BLaER1 treated with 17β-estradiol and CSF1 and Interleukin-3, amounts not matched to agents 10 nM and 100 nM (cell line): Measurements from ENCODE around the gene USP22.

Experiments used
- H3K27ac ChIP-seq, 11 experiments: shearing (Covaris generic); formaldehyde crosslinking; 2 replicates each; pipeline ENCODE4 v1.8.1; 2022
- H3K27me3 ChIP-seq, 11 experiments: shearing (Covaris generic); formaldehyde crosslinking; 2 replicates each; pipeline ENCODE4 v1.8.1; 2022
- H3K36me3 ChIP-seq, 11 experiments: shearing (Covaris generic); formaldehyde crosslinking; 2 replicates each; pipeline ENCODE4 v1.8.1; 2022
- H3K4me1 ChIP-seq, 10 experiments: shearing (Covaris generic); formaldehyde crosslinking; 2 replicates each; pipeline ENCODE4 v1.8.1; 2022
- H3K4me2 ChIP-seq, 11 experiments: shearing (Covaris generic); formaldehyde crosslinking; 2 replicates each; pipeline ENCODE4 v1.8.1; 2022
- H3K4me3 ChIP-seq, 10 experiments: shearing (Covaris generic); formaldehyde crosslinking; 2 replicates each; pipeline ENCODE4 v1.8.1; 2022
- H3K9ac ChIP-seq, 11 experiments: shearing (Covaris generic); formaldehyde crosslinking; 2 replicates each; pipeline ENCODE4 v1.8.1; 2022
- H3K9me3 ChIP-seq, 11 experiments: shearing (Covaris generic); formaldehyde crosslinking; replicated peaks in 1 of 11; 2 replicates each; pipeline ENCODE4 v1.8.1; 2022
- H4K20me1 ChIP-seq, 11 experiments: shearing (Covaris generic); formaldehyde crosslinking; 2 replicates each; pipeline ENCODE4 v1.8.1; 2022
- Cebpa-rat ChIP-seq, 11 experiments: shearing (Covaris generic); IDR thresholded peaks; 2 replicates each; pipeline ENCODE4 v1.8.1; 2022

Gene USP22

GRCh38 chr17:21030375-21030774, 12.4 kb downstream of the USP22 start:
- Histone ChIP-seq H4K20me1 (peaks cover 100% of the 10 kb centered on the region in 11 experiments), H3K4me3 (no peak overlapping the region), H3K4me2 (peak overlapping the region in 6 of 11 experiments; percentile 5 to 33 (median 21); a peak in 5 of 22 replicates), H3K4me1 (peaks cover 48 to 70% (median 64%) of the 10 kb centered on the region in 10 experiments), H3K9me3 (no peaks in the 10 kb centered on the region), H3K36me3 (peaks cover 51 to 92% (median 73%) of the 10 kb centered on the region in 11 experiments), H3K27ac (no peak overlapping the region), H3K9ac (no peak overlapping the region), H3K27me3 (no peaks in the 10 kb centered on the region)
- no peak for TF ChIP-seq Cebpa-rat (IDR thresholded peaks at IDR 0.05)

DNA sequence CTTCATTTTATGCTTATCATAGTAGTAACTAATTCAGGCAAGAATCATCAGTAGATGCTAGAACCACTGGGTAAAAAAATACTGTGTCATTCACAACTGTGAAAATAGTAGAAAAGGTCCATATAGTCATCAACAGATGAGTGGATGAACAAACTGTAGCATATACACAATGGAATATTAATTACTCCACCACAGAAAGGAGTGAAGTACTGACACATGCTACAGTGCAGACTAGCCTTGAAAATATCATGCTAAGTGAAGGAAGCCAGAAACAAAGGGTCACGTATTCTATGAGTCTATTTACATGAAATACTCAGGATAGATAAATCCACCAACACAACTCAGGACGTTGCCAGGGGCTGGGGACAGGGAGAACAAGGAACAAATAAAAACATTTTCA, 13.3 kb downstream of the USP22 start:
- no peaks in the 10 kb centered on the region for H3K9me3 ChIP-seq
- no peak overlapping the region for H3K4me3 ChIP-seq
- H3K27ac ChIP-seq = peak overlapping the region in 6 of 11 experiments; percentile 7 to 50 (median 16); a peak in 2 of 22 replicates
- H3K9ac ChIP-seq = no peak overlapping the region
- H3K27me3 ChIP-seq = no peaks in the 10 kb centered on the region
- H3K36me3 ChIP-seq = peaks cover 59 to 100% (median 82%) of the 10 kb centered on the region in 11 experiments
- H4K20me1 ChIP-seq = peaks cover 100% of the 10 kb centered on the region in 11 experiments
- no peak for TF ChIP-seq Cebpa-rat (IDR thresholded peaks at IDR 0.05)
- peaks cover 46 to 68% (median 61%) of the 10 kb centered on the region in 10 experiments for H3K4me1 ChIP-seq
- H3K4me2 ChIP-seq = peak overlapping the region in 5 of 11 experiments; percentile 9 to 33 (median 18); a peak in 6 of 22 replicates

DNA sequence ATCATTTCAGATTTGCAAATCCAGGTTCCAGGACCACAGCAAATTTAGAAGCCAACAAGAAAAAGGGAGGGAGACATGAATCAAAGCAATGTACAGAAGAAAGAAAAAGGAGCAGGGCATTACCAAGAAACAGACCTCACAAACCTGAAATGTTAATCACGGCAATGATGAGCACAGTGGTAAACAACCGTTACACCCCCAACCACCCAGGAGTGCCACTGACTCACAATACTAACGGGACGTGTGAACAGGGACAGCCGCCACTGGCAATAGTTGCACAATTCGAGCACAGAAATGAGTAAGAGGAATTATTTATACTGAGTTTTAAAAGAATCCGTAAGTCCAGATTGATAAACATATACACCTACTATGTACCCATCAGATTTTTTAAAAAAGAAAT, 13.8 kb downstream of the USP22 start:
- Histone ChIP-seq H3K4me2 (no peak overlapping the region), H3K4me1 (peaks cover 46 to 68% (median 61%) of the 10 kb centered on the region in 10 experiments), H3K4me3 (no peak overlapping the region), H4K20me1 (peaks cover 100% of the 10 kb centered on the region in 11 experiments), H3K36me3 (peaks cover 64 to 100% (median 87%) of the 10 kb centered on the region in 11 experiments), H3K9ac (0 out of 22 replicates have a peak overlapping the region, but pooled peaks of 1 of the 11 experiments have one; percentile 3), H3K9me3 (no peaks in the 10 kb centered on the region), H3K27ac (peak overlapping the region in 7 of 11 experiments; percentile 7 to 44 (median 13); a peak in 4 of 22 replicates), H3K27me3 (no peaks in the 10 kb centered on the region)
- TF ChIP-seq Cebpa-rat (IDR thresholded peaks at IDR 0.05) = peak in 2 of 11 experiments; percentile 43 to 60; a peak in 2 of 22 replicates

DNA sequence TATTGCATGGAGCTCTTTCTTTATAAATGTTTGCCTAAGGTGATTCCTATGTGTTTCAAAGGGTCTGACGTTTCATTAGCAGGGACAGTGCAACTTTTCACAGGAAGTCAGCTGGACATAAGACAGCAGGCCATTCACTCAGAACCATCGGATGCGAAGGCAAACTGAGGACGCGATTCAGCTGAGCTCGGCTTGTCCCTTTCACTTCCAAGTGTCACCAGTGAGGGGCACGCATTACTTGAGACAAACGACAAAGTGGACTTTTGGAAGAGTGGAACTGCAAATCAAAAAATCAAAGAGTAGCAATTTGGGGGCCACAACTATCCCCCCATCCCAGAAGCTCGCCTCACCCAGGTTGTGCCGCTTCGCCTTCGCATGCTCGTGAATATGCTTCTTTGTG, 14.6 kb downstream of the USP22 start:
- Histone ChIP-seq H4K20me1 (peaks cover 100% of the 10 kb centered on the region in 11 experiments), H3K9ac (no peak overlapping the region), H3K27ac (peak overlapping the region in 4 of 11 experiments; percentile 13 to 44 (median 24); a peak in 2 of 22 replicates), H3K27me3 (no peaks in the 10 kb centered on the region), H3K9me3 (no peaks in the 10 kb centered on the region), H3K4me3 (no peak overlapping the region), H3K36me3 (peaks cover 72 to 100% (median 89%) of the 10 kb centered on the region in 11 experiments), H3K4me2 (no peak overlapping the region), H3K4me1 (peaks cover 46 to 68% (median 58%) of the 10 kb centered on the region in 10 experiments)
- TF ChIP-seq Cebpa-rat (IDR thresholded peaks at IDR 0.05) = no peak

GRCh38 chr17:21027031-21027430, 15.8 kb downstream of the USP22 start:
- Histone ChIP-seq H3K27me3 (no peaks in the 10 kb centered on the region), H3K4me2 (no peak overlapping the region), H3K4me1 (peaks cover 46 to 68% (median 54%) of the 10 kb centered on the region in 10 experiments), H3K4me3 (no peak overlapping the region), H3K27ac (no peak overlapping the region), H4K20me1 (peaks cover 100% of the 10 kb centered on the region in 11 experiments), H3K9ac (no peak overlapping the region), H3K36me3 (peaks cover 73 to 100% (median 89%) of the 10 kb centered on the region in 11 experiments), H3K9me3 (no peaks in the 10 kb centered on the region)
- no peak for TF ChIP-seq Cebpa-rat (IDR thresholded peaks at IDR 0.05)

- peaks cover 87 to 100% (median 98%) of the 10 kb centered on the region in 11 experiments for H3K36me3 ChIP-seq
- H3K27ac ChIP-seq = no peak overlapping the region
- no peaks in the 10 kb centered on the region for H3K27me3 ChIP-seq
- no peak overlapping the region for H3K4me3 ChIP-seq
- no peak for TF ChIP-seq Cebpa-rat (IDR thresholded peaks at IDR 0.05)
- 0 out of 22 replicates have a peak overlapping the region, but pooled peaks of 1 of the 11 experiments have one; percentile 49 for H3K9ac ChIP-seq
- no peaks in the 10 kb centered on the region for H3K9me3 ChIP-seq
- H4K20me1 ChIP-seq = peaks cover 100% of the 10 kb centered on the region in 11 experiments
- H3K4me1 ChIP-seq = peaks cover 48 to 73% (median 61%) of the 10 kb centered on the region in 10 experiments
- peak overlapping the region in 2 of 11 experiments; percentile 4 to 8; a peak in 2 of 22 replicates for H3K4me2 ChIP-seq
Measured at GRCh38 chr17:21025451-21025850, 17.4 kb downstream of the USP22 start.

GRCh38 chr17:21024024-21024423, 18.8 kb downstream of the USP22 start:
- no peak for TF ChIP-seq Cebpa-rat (IDR thresholded peaks at IDR 0.05)
- no peaks in the 10 kb centered on the region for H3K27me3 ChIP-seq
- H3K27ac ChIP-seq = no peak overlapping the region
- peak overlapping the region in 1 of 11 experiments; percentile 19; a peak in 1 of 22 replicates for H3K9ac ChIP-seq
- peaks cover 100% of the 10 kb centered on the region in 11 experiments for H4K20me1 ChIP-seq
- H3K4me3 ChIP-seq = no peak overlapping the region
- H3K4me2 ChIP-seq = peak overlapping the region in 9 of 11 experiments; percentile 0 to 80 (median 10); a peak in 7 of 22 replicates
- H3K9me3 ChIP-seq = no peaks in the 10 kb centered on the region
- H3K4me1 ChIP-seq = peaks cover 36 to 68% (median 53%) of the 10 kb centered on the region in 10 experiments
- peaks cover 98 to 100% (median 99%) of the 10 kb centered on the region in 11 experiments for H3K36me3 ChIP-seq

DNA sequence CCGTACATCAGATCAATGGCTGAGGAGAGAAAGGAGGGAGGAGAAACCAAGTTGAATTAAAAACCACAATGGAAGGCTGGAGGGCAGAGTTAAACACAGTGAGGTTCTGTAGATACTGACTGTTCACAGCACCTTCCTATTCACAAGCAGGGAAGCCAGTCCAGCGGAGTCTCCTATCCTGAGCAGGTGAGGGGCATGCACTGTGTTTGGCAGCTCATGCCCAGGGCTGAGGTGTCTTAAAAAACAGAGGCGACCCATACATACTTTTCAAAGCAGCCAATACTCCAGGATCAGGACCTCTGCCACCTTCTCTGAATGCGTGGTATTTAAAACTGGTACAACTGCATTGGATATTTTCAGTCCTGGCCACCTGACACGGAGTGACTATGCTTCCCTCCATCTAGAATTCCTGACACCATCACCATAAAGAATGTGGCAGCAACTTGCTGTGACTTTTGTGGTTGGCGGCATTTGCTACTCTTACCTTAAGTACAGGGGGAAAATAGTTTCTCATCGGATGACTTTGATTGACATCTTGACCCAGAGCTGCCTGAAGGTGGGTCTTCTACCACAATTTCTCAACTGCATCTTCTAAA, 21.5 kb downstream of the USP22 start:
- no peak for TF ChIP-seq Cebpa-rat (IDR thresholded peaks at IDR 0.05)
- Histone ChIP-seq H4K20me1 (peaks cover 100% of the 10 kb centered on the region in 11 experiments), H3K4me2 (peak overlapping the region in 9 of 11 experiments; percentile 8 to 84 (median 70); a peak in 16 of 22 replicates), H3K4me3 (peak overlapping the region in 1 of 10 experiments; percentile 4; a peak in 1 of 20 replicates), H3K9me3 (no peaks in the 10 kb centered on the region), H3K27ac (peak overlapping the region in 2 of 11 experiments; percentile 7 to 14; a peak in 2 of 22 replicates), H3K27me3 (no peaks in the 10 kb centered on the region), H3K4me1 (peaks cover 30 to 66% (median 49%) of the 10 kb centered on the region in 10 experiments; a peak in 19 of 20 replicates), H3K36me3 (peaks cover 98 to 100% (median 99%) of the 10 kb centered on the region in 11 experiments), H3K9ac (peak overlapping the region in 8 of 11 experiments; percentile 2 to 58 (median 41); a peak in 13 of 22 replicates)

DNA sequence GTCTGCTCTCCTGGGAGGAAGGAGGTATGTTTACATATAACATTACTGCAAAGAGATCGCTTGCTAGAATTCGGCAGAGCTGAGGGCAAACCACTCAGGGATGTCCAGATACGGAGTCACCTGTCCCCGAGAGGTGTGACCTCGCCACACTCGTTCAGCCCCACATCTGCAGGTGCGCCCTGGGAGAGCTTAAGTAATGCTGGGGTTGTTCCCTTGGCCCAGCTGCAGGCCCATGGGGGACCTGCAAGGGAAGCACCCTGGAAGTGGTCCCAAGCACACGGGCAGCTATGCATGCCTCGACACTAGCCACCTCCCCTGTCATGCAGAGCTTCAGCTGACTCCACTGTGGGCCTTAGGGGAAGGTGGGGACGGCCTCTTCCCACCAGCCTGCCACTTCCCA, 22.2 kb downstream of the USP22 start:
- Histone ChIP-seq H3K4me1 (peaks cover 30 to 66% (median 47%) of the 10 kb centered on the region in 10 experiments; a peak in 19 of 20 replicates), H3K27ac (peak overlapping the region in 6 of 11 experiments; percentile 5 to 20 (median 12); a peak in 4 of 22 replicates), H3K36me3 (peaks cover 98 to 100% (median 99%) of the 10 kb centered on the region in 11 experiments), H3K9me3 (no peaks in the 10 kb centered on the region), H4K20me1 (peaks cover 100% of the 10 kb centered on the region in 11 experiments), H3K27me3 (no peaks in the 10 kb centered on the region), H3K4me2 (peak overlapping the region in 9 of 11 experiments; percentile 8 to 84 (median 70); a peak in 17 of 22 replicates), H3K4me3 (peak overlapping the region in 2 of 10 experiments; percentile 4 to 32; a peak in 2 of 20 replicates), H3K9ac (peak overlapping the region in 8 of 11 experiments; percentile 2 to 58 (median 32); a peak in 11 of 22 replicates)
- TF ChIP-seq Cebpa-rat (IDR thresholded peaks at IDR 0.05) = no peak
